Mucosa of descending colon (tissue), 3 donors: ENCODE measurements around the gene SLC25A29. TPM values are rescaled to one million over a fixed set of nuclear protein-coding genes. Genes with fewer than 3 reads are reported as not detected.
"Not testable (repeated sequence)": the region's sequence is repeated elsewhere in the genome, so short reads cannot be mapped to it uniquely, and the experiment has no call there.

Source experiments
- ATAC-seq: fragments of 200-7000 bp; cut with Tn5 transposase; one replicate; pipeline ENCODE4 v1.9.1; 2020; ENCODE audit warnings: mild to moderate bottlenecking, moderate library complexity
- DNase-seq, 3 donors: peaks; one replicate each; pipeline ENCODE4 v3.0.0-alpha.2; 2020
- H3K36me3 ChIP-seq: fragments of 200-600 bp; one replicate; pipeline ENCODE4 v1.8.0; 2021; ENCODE audit warnings: low read depth, mild to moderate bottlenecking
- H3K4me1 ChIP-seq: fragments of 200-600 bp; one replicate; pipeline ENCODE4 v1.8.0; 2021; ENCODE audit warnings: low read depth, mild to moderate bottlenecking
- H3K4me3 ChIP-seq: fragments of 200-600 bp; one replicate; pipeline ENCODE4 v1.8.0; 2021; ENCODE audit warnings: mild to moderate bottlenecking
- H3K9me3 ChIP-seq: fragments of 200-600 bp; one replicate; pipeline ENCODE4 v1.8.0; 2021; ENCODE audit warnings: mild to moderate bottlenecking
- intact Hi-C, 2 donors: fragments of 100-400 bp; cut with DNase I in 1 of 2; cut with micrococcal nuclease in 1 of 2; formaldehyde crosslinking; loops; one replicate each; pipeline versions ENCODE4 v1.11.0 to v1.11.1; 2022; cut with DNase I, micrococcal nuclease
- total RNA-seq, 3 donors: library from RNA; stranded (reverse); fragmentation: NEBNext Ultra II Directional in 2 of 3; extraction: Animal tissue kit (Norgen Biotek cat#: 25700) in 2 of 3; gene quantifications; one replicate each; pipeline versions ENCODE4 v1.2.1 to v1.2.4, GENCODE V29; 2021 to 2023
- TF ChIP-seq, protein P1 (sequence below): fragments of 200-600 bp; IDR thresholded peaks from one replicate; pipeline ENCODE4 v1.8.0; 2022; ENCODE audit warnings: antibody characterized with exemption, mild to moderate bottlenecking
- donor health status: DM: no; HTN: no; CAD: no; lungs with moderate emphysema.
- donor health status: DM: no; HTN: no; CAD: no.
- donor health status: DM: no; HTN: yes; CAD: no.

The SLC25A29 gene
- total RNA-seq, 3 donors from 2014 or later = 19.6 to 28.2 (median 28.1) TPM

DNA sequence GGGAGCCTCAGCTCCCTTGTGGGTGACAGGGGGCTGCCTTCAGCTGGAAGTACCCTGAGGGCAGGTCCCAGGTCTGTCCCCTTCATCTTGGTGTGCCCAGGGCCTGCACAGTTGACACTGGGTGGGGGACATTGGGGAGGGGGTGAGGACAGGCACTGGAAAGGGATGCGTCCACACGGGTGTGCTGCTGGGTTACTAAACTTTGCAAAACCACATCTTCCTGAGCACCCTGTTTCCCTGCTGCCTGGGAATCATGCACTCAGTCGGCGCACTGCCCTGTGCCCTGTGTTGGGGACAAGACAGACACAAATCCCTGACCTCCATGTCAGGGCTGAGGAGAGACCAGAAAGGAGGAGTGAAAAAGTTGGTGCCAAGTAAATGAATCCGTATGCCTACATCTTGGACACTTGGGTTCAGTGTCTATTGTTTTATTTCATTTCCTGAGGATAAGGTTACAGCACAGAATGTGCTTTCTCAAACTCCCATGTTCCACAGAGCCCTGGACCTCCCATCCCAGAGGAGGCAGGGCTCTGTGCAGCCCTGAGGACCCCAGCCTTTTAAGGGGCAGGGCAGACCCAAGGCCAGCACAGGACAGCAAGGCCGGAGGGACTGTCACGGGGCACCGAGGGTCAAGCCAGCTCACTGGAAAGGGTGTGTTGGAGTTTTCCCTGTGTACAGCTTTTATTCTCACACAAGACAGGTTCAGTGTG, 2.9 kb upstream of the SLC25A29 start:
- no peaks in the 10 kb centered on the region for H3K9me3 ChIP-seq
- DNase-seq = no peak
- H3K4me1 ChIP-seq = peaks cover 20% of the 10 kb centered on the region
- H3K36me3 ChIP-seq = no peaks in the 10 kb centered on the region
- TF ChIP-seq, protein P1, sequence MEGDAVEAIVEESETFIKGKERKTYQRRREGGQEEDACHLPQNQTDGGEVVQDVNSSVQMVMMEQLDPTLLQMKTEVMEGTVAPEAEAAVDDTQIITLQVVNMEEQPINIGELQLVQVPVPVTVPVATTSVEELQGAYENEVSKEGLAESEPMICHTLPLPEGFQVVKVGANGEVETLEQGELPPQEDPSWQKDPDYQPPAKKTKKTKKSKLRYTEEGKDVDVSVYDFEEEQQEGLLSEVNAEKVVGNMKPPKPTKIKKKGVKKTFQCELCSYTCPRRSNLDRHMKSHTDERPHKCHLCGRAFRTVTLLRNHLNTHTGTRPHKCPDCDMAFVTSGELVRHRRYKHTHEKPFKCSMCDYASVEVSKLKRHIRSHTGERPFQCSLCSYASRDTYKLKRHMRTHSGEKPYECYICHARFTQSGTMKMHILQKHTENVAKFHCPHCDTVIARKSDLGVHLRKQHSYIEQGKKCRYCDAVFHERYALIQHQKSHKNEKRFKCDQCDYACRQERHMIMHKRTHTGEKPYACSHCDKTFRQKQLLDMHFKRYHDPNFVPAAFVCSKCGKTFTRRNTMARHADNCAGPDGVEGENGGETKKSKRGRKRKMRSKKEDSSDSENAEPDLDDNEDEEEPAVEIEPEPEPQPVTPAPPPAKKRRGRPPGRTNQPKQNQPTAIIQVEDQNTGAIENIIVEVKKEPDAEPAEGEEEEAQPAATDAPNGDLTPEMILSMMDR = no peak
- no peak overlapping the region for H3K4me3 ChIP-seq
- ATAC-seq = no peak
- intact Hi-C loops = loop anchor here in 1 of 2 donors (10.0 kb wide), 1 partner anchor 66 kb away; the partner anchor contains the start of gene WDR25

DNA sequence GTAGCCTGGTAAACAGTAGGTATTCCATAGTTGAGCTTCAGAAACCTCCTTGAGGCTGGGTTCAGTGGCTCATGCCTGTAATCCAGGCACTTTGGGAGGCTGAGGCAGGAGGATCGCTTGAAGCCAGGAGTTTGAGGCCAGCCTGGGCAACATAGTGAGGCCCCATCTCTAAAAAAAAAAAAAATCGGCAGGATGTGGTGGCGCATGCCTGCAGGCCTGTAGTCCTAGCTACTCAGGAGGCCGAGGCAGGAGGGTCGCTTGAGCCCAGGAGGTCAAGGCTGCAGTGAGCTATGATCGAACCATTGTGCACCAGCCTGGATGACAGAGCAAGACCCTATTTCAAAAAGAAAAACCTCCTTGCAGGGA, 2.2 kb upstream of the SLC25A29 start:
- not testable (repeated sequence) for H3K9me3 ChIP-seq, H3K36me3 ChIP-seq, DNase-seq, H3K4me3 ChIP-seq, ATAC-seq
- intact Hi-C loops = loop anchor here in 1 of 2 donors (10.0 kb wide), 1 partner anchor 66 kb away; the partner anchor contains the start of gene WDR25
- H3K4me1 ChIP-seq = peaks cover 20% of the 10 kb centered on the region

- Histone ChIP-seq H3K36me3 (no peaks in the 10 kb centered on the region), H3K9me3 (no peaks in the 10 kb centered on the region), H3K4me3 (no peak overlapping the region), H3K4me1 (peaks cover 20% of the 10 kb centered on the region)
- intact Hi-C loops = loop anchor here in 1 of 2 donors (10.0 kb wide), 1 partner anchor 67 kb away; the partner anchor contains the start of gene WDR25
- no peak for DNase-seq
- no peak for ATAC-seq
- TF ChIP-seq, protein P1 = no peak
These were observed 1.7 kb upstream of the SLC25A29 start for GRCh38 chr14:100307766-100308426.

DNA sequence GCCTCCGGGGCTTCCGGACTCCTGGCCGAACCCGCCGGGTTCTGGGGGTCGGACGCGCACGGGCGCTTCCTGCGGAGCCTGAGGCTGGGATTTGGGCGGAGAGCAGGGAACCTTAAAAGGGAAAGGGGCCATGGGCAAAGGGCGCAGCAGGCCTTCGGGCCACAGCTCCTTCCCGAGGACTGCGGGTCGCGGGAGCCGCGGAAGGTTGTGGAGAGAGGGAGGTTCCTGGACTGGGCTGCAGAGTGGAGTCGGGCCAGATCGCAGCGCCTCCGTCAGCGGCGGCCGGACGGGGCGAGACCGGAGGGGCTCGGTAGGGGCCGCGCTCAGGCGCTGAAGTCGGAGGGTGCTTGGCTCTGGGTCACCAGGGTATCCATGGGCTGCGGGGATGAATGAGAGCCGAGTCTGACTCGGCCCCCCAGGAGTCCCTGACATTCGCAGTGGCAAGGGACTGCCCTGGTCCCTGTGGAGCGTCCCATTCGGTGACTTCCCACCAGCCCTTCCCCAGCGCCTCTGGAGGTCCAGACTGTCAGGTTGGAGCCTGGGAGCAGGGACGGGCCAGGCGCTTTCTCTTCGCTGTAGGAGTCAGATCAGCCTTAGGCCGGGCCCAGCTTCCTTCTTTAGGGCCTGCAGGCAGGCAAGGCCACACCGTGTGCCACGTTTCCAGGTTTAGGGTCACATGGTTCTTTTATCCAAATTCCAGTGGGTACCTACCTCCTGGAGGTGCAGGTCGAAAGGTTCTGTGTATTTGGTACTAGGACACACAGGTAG, 938 bp upstream of the SLC25A29 start:
- intact Hi-C loops = loop anchor here in 1 of 2 donors (10.0 kb wide), 1 partner anchor 68 kb away; the partner anchor contains the start of gene WDR25
- TF ChIP-seq, protein P1 = no peak
- ATAC-seq (peak; percentile 33), DNase-seq (peak in 2 of 3 donors; percentile 39 to 53)
- H3K4me1 ChIP-seq = peaks cover 20% of the 10 kb centered on the region
- H3K4me3 ChIP-seq = peak overlapping the region; percentile 56
- no peaks in the 10 kb centered on the region for H3K9me3 ChIP-seq
- no peaks in the 10 kb centered on the region for H3K36me3 ChIP-seq

- H3K4me3 ChIP-seq = peak overlapping the region; percentile 56
- peak; percentile 44 to 76 (median 72) for DNase-seq
- ATAC-seq = peak; percentile 28
- intact Hi-C loops = loop anchor here in 1 of 2 donors (10.0 kb wide), 1 partner anchor 69 kb away; the partner anchor contains the start of gene WDR25
- TF ChIP-seq, protein P1 = no peak
- H3K36me3 ChIP-seq = no peaks in the 10 kb centered on the region
- H3K4me1 ChIP-seq = peaks cover 20% of the 10 kb centered on the region
- no peaks in the 10 kb centered on the region for H3K9me3 ChIP-seq
These were observed 732 bp downstream of the SLC25A29 start for GRCh38 chr14:100305324-100306100.
